Anterior cingulate cortex (tissue), 58 donors: ENCODE measurements around the gene SCN5A.

Source experiments
- DNase-seq, 58 donors: peaks; one replicate each; lab custom pipeline; 2025; lab: John Stamatoyannopoulos, UW

Gene SCN5A

DNA sequence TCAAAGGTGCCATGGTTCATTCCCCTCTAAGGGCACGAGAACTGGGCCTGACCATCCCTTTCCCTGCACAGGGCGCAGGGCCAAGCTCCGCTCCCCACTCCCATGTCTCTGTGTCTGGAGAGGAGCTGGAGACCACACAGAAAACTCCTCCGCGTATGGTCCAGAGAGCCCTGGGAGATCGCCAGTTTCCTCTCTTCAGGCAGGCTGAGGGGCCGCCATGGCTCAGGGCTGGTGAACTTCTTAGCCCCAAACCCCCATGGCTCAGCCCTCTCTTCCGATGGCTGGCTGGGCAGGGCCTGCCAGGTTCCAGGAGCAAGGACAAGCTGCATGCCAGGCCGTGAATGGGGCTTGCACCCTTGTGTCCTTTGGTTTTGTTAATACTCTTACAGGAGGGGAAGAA lies 100.4 kb downstream of the SCN5A start:
- no peak for DNase-seq

DNA sequence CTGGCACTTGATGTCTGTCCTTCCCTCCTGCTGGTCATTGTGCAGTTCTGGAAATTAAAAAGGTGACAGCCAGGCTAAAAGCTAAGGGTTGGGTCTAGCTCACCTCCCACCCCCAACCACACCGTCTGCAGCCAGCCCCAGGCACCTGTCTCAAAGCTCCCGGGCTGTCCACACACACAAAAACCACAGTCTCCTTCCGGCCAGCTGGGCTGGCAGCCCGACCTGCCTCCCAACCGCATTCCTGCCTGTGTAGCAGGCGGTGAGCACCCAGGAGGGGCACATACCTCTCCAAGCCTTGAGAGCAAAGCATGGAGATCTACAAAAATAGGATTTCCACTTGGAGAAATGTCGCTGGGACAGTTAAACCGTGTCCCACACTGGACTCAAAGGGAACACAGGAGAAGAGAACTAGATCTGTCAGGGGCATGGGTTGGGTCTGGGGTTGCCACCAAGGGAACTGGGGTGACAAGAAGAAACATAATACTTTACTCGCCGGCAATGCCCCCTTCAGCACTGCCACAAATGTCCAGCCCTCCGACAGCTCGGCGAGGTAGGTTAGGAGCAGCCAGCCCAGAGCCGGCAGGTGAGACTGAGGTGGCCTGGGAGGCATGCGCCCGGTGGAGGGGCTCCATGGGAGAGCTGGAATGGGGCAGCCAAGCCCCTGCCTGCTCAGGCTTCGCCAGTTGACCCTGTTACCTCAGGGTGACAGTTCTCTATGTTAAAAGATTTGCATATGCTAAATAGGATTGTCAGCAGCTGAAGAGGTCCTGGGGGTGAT lies 101.1 kb downstream of the SCN5A start:
- no peak for DNase-seq

DNA sequence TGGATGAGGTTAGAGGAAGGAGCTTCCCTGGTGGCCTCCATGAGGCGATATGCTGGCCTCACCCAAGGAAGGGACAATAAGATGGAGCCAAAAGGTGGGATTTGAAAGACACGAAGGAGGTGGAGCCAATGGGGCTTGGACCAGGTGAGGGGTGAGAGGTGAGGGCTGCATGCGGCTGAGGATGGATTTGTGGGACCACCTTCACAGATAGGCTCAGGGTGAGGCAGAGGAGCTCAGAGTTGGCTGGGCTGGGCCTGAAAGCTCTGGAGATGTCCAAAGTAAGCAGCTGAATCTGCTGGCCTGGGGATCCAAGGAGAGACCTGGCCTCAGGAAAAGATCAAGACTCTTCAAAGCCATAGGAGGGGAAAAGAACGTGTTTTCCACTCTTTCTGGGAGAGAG lies 103.5 kb downstream of the SCN5A start:
- DNase-seq = no peak

DNA sequence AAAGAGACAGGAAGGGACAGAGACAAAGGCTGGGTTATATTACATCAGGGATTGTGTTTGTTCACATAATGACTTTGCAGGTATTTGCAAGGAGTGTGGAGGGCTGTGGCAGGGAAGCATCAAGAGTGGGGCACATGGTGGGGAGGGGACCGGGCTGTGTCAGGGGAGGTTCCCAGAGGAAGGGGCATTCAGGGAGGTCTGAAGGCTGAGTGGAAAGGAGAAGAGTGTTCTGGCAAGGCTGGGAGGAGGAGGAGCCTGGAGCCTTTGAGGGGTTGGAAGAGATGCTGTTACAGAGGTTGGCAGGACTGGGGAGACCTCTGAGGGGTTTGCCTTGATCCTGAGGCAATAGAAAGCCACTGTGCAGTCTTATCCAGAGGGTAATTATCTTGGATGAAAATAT lies 103.9 kb downstream of the SCN5A start:
- DNase-seq = no peak

DNA sequence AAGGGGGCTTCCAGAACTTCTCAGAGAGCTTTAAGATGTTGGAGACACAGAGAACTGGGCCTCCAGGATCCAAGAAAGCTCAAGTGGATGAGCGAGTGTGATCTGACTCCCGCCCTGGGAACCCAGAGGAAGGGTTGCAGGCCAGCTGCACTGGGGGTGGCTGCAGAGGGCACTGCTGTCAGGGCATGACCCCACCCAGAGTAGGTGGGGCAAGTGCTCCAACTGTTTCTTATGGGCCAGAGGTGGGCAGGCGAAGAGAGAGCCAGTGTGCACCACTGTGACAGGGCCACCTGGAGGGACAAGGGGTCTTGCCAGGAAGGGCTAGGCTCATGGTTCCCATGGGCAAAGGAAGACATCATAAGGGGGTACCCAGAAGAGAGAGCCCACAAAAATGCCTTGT lies 104.6 kb downstream of the SCN5A start:
- DNase-seq = no peak

DNA sequence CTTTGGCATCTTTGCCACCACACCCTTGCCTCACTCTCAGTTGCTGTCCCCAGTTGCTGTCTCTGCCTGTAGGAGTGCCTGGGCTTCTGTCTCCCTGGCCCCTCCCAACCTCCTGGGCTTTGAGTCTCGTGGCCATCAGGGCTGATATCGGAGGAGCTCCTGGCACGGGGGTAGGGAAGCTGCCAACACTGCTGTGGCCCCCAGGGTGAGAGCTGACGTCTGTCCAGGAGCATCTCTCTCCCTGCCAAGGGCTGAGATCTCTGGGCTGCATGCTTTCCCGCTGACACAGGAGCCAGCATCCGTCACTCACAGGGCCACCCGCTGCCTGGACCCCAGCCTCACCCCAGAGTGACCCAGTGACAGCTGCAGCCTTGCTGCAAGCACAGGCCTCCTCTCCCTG lies 105.9 kb downstream of the SCN5A start:
- DNase-seq = no peak

DNA sequence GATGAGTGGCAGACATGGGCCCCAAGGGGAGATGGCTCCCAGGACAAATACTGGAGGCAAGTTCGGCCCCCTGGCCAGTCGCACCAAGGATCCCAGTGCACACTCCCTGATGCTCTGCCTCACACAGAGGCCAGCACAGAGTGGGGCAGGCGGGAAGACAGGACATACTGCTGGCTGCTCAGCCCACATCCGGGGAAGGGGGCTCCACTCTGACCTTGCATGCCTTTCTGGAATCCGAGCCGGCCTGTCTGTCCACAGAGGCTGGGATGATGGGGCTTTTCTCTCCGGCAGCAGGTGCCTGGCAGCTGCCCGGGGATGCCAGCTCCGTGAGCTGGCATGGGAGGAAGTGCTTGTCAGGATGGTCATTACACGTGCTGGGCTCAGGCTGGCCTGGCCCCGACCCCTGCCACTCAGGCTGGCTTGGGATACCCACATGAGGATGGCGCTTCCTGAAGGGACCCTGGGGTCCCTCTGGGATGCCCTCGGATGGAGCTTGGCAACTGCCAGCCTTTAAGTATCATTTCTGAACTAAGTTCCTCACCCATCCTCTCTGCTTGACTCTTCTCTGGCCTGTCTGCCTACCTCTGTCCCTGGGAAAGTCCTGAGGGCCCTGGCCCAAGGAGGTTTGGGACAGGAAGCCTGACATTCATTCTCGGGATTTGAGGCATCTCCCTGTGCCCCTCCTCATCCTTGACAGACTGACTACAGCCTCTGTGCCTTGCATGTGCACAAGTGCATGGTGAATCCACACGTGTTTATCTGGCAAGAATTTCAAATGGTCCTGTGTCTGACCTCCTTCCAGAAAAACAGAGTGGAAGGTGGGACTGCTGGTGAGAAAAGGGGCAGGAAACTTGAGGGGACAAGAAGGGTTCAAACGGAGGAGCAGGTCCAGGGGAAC lies 106.8 kb downstream of the SCN5A start:
- DNase-seq = no peak

DNA sequence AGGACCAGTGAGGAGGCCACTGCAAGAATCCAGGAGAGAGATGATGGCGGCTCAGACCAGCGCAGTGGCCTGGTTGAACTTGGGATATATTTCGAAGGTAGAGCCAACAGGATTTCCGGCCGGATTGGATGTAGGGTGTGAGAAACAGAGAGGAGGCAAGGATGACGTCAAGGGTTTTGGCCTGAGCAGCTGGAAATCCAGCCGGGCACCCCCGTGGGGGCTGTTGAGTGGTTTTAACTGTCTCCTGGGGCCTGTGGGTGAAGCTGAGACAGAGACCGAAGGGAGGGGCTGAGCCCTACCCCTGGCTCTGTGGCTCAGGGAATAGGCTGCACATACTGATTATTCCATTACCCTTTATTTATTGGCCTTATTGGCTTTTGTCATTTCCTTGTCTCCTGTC lies 107.7 kb downstream of the SCN5A start:
- DNase-seq = no peak

DNA sequence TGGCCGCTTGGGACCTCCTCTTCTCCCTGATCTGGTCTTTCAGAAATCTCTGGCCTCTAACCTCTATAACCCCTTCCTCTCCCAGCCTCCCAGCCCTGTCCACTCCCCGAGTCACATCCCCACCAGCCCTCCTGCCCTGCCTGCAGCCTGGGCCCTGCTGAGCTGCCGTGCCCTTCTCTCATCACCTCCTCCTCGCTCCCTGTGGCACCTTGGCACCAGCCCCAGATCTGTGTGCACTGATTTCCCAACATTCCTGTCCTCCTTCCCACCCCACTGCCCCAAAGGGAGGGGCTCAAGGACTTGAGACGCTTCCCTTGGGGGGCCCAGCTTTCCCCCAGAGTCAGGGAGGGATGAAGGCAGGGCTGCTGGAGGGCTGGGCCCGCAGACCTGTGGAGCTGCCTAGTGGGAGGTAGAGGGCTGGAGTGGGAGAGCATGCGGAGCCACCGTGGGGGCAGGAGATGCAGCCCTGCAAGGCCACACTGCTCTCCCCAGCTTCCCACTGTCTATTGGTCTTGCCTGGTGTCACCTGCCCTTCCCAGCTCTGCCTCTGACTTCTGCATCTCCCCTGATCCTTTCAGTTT lies 110.6 kb downstream of the SCN5A start:
- DNase-seq = no peak

DNA sequence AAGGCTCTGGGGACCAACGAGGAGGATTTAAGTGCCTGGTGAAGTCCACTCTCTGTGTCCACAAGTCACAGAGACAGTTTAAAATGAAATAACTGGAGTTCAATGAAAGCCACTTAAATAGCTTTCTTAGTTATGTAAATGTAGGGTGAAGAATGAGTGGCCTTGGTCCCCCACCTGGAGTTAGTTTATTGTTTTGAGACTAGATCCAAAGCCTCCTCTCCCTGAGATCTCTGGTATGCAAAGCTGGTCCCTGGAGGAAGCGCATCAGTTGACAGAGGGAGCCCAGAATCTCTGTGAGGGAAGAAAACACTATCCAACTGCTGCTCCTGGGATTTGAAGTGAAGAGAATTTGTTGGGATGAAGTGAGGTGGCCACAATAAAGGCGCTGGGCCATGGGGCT lies 112.8 kb downstream of the SCN5A start:
- DNase-seq = no peak

DNA sequence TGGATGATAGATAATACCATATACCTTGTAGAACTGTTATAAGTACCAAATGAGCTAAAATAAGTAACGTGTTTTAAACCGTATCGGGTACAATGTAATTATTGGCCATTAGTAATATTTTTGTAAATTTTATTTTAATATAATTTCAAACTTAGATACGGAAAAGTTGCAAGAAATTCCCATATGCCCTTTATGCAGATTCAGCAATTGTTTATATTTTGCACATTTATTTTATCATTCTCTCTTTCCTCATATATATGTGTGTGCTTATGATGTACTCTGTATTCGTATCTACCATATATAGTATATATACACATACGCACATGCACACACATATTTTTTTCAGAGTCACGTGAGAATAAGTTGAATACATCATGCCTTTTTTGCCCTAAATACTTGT lies 114.9 kb downstream of the SCN5A start:
- no peak for DNase-seq

DNA sequence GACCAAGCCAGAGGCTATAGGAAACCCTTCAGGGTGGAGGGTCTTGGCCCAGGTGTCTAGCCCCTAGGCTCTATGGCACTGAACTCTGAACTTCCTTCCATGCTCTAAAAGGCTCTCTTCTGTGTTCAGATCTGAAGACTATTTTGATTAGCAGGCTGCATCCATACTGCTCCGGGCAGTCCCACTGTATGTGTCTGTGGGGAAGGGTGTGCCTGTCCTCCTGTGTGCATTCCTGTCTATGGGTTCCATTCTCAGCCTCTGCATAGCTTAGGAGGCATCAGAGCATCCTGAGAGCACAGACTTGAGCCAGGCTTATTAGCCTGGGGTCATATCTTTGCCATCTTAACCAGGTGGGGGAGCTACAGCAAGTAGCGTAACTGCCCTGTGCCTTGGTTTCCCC lies 115.3 kb downstream of the SCN5A start:
- DNase-seq = no peak

DNA sequence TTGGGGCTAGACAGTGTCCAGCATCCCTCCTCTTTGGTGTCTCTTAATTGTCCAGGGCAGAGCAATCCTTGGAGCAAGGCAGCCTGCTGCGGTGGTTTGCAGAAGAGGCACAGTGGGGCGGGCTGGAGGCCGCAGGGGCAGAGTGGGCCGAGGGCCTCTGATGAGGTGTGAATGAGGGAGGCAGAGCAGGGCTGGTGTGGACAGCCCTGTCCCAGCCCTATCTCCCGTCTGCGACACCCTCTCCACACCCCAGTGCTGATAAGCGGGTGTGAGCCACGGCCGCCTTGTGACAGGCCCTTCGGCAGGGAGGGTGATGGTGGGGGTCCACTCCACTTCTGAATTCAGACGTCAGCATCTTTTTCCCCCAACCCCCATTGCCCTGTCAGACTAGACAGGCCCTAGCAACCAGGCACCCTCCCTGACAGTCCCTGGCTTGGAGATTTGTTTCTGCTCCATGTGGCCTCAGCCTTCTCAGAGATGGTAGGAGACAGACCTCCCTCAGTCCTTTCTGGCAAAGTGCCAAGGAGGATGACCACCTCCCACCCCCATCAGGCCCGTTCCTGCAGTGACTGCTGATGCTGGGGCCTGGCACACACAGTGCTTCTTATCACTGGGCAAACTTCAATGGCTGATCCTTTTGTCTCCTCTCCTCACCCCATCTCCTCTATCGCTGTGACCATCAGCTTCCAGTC lies 116.1 kb downstream of the SCN5A start:
- no peak for DNase-seq

DNA sequence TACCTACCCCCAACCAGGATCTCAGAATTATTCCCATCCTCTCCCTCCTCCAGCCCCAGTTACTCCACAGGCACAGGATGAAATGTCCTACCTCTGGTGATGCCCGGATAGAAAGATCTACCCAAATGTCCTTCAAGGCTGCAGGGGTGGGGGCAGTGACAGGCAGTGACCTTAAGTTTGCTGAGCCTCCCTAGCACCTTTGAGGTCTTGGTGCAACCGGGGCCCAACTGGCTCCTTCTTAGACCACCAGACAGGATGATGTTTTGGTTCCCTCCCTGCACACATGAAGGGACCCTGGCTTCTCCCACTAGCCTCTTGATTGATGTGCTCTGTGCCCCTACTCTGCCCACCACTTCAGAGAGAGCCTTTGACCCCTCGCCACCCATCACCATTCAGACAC lies 117.0 kb downstream of the SCN5A start:
- DNase-seq = no peak

DNA sequence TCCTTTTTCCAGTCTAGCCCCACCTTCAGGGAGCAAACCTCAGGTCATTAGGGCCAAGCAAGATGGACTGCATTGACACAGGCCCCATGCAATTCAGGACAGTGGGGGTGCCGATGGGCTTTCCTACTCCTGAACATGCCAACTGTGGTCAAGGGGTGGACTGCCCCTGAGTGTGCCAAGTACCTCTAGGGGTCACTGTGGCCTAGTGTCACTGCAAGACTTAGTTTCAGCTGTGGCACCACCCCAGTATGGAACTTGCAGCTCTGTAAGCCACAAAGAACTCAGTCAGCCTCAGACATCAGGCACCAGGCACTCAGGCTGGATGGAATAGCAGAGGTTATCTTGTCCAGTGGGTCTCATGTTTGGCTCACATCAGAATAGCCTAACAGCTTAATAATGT lies 121.0 kb downstream of the SCN5A start:
- no peak for DNase-seq

DNA sequence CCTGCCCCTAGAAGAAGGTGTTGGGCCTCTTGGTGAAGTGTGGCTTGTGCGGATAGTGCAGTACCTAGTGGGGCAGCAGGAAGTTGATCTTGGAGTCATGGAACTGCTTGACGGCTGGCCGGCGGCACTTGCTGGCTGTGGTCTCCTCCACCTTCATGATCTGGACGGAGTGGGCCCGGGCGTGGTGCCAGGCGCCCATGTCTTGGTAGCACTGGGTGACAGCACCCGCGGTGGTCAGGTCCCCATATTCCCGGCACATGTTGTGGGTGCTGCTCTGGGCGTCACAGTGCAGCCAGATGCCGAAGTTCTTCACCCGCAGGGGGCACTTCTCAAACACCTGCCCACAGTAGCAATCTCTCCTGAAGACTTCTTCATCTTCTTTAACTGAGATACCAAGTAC lies 122.7 kb downstream of the SCN5A start:
- no peak for DNase-seq

DNA sequence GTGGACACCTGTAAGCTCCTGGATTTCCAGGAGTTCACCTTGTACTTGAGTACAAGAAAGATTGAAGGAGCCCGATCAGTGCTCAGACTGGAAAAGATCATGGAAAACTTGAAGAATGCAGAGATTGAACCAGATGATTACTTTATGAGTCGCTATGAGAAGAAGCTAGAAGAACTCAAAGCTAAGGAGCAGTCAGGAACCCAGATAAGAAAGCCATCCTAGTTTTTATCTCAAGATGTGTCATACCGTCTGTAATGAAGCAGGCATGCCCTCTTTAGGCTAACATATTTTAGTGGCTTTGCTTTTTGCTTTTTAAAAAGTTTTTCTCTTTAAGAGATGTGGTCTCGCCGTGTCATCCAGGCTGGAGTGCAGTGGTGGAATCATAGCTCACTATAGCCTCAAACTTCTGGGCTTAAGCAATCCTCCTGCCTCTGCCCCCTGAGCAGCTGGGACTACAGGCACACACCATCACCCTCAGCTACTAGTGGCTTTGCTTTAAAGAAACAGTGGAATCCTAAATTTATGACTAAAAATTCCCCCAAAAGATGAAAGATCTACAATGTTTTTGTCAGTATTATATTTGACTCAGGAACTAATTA lies 125.2 kb downstream of the SCN5A start:
- no peak for DNase-seq

DNA sequence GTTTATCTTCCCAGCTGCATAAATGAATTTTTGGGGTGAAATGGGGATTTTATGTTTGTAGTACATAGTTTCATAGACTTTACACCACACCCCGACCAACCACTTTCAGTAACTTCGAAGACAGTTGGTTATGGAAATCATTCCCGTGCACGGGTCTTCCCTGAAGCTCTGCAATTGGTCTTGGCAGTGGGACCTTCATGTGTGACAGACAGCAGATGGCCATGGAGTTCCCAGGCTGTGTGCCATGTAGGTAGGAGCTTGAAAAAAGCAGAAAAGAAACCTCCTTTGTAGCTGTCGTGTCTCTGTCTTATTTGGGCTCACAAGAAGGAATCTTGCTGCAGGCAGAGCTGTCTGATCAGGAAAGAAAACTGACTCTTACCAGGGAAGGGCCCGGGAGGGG lies 127.5 kb downstream of the SCN5A start:
- DNase-seq = peak in 1 of 58 donors; percentile 6

DNA sequence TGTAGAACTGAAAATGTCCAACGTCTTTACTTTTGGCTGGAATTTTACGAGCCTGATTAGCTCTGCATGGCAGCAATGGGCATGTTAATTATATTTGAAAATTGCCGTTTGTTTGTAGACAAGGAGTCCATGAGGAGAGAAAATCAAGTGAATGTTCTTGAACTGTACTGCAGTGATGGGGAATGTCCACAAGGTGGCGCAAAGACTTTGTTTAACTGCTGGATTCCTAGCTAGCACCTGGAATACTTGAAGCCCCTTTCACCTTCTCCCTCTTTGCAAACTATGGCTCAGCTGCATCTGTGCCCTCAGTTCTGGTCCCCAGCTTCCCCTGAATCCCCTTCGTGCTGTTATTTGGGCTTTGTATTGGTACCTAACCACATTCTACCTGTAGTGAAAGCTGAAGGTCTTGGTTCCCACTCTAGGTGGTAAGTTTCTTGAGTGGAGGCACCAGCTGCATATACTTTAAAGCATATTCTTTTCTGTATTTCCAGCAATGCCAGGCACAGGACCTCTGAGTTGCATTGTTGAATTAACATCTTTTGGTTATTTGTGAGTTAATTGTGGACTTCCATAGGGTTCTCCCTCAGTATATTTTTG lies 128.0 kb downstream of the SCN5A start:
- DNase-seq = peak in 43 of 58 donors; percentile 3 to 79 (median 30)

DNA sequence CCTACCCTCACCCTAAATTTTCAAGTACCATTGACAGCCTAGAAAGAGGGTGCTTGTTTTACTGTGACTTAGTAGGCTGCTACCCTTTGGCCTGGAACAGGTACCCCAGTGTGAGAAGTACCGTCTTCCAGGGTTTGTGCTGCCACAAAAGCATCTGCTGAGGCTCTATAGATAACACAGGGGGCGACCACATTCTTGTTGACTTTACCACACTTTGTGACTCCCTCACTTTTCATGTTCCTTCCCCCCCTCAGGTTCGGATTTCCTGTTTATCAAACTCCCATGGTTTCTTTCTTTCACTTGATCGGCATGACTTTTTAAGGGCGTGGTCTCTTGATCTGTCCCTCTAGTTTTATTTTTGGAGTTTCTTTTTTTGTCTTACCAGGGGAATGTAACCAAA lies 129.8 kb downstream of the SCN5A start:
- no peak for DNase-seq
